GM12892 (cell line): ENCODE measurements around the gene ENPP5.
A peak's percentile ranks its signal among the peaks of the same experiment; 100 is the strongest.
"Not testable (repeated sequence)": the region's sequence is repeated elsewhere in the genome, so short reads cannot be mapped to it uniquely, and the experiment has no call there.

Source experiments
- DNase-seq: peaks from one replicate; pipeline ENCODE4 v3.0.0; 2011; ENCODE audit not compliant: insufficient read length
- FAIRE-seq: peaks from 2 replicates; lab custom pipeline; 2011; peaks lifted over from hg19 to GRCh38; lab: Jason Lieb, UNC
- POLR2A ChIP-seq: IDR thresholded peaks from 2 replicates; pipeline ENCODE4 v1.6.1; 2011; ENCODE audit warnings: low read depth, low read length, control low read depth
- POLR2AphosphoS5 ChIP-seq: IDR thresholded peaks from 2 replicates; pipeline ENCODE4 v1.6.1; 2011; ENCODE audit warnings: low read depth, low read length, control low read depth
- TAF1 ChIP-seq: IDR thresholded peaks from 2 replicates; pipeline ENCODE4 v1.6.1; 2011; ENCODE audit warnings: low read depth, mild to moderate bottlenecking, control low read depth, low read length, borderline replicate concordance

The ENPP5 gene

GRCh38 chr6:46160102-46160501 lies 10.7 kb downstream of the ENPP5 start:
- no peak for FAIRE-seq
- TF ChIP-seq POLR2AphosphoS5 = no peak
- TF ChIP-seq POLR2A = no peak
- no peak for TF ChIP-seq TAF1
- no peak for DNase-seq

GRCh38 chr6:46159229-46159628 lies 11.6 kb downstream of the ENPP5 start:
- no peak for FAIRE-seq
- TF ChIP-seq POLR2AphosphoS5 (no peak), POLR2A (no peak), TAF1 (no peak)
- no peak for DNase-seq

- DNase-seq (no peak), FAIRE-seq (no peak)
- no peak for TF ChIP-seq TAF1
These were observed 14.1 kb downstream of the ENPP5 start for GRCh38 chr6:46156701-46157100.

GRCh38 chr6:46149066-46149465 lies 21.7 kb downstream of the ENPP5 start:
- FAIRE-seq, DNase-seq: not testable (repeated sequence)

- TF ChIP-seq POLR2A (no peak), POLR2AphosphoS5 (no peak), TAF1 (no peak)
- FAIRE-seq = no peak
- DNase-seq = no peak
These were observed 26.5 kb downstream of the ENPP5 start for GRCh38 chr6:46144270-46144669.

GRCh38 chr6:46138281-46138680 lies 32.5 kb downstream of the ENPP5 start:
- no peak for DNase-seq
- no peak for FAIRE-seq
- TF ChIP-seq POLR2A (no peak), TAF1 (no peak), POLR2AphosphoS5 (no peak)

- no peak for DNase-seq
- FAIRE-seq = peak; percentile 46
- TF ChIP-seq TAF1 (no peak), POLR2A (no peak)
These were observed 33.4 kb downstream of the ENPP5 start for GRCh38 chr6:46137387-46137786.

GRCh38 chr6:46136831-46137230 lies 33.9 kb downstream of the ENPP5 start:
- FAIRE-seq (no peak), DNase-seq (no peak)
- TF ChIP-seq TAF1 = no peak
- TF ChIP-seq POLR2AphosphoS5 = no peak
- no peak for TF ChIP-seq POLR2A

GRCh38 chr6:46135176-46135575 lies 35.6 kb downstream of the ENPP5 start:
- DNase-seq = no peak
- FAIRE-seq = no peak
- TF ChIP-seq POLR2A = no peak
- TF ChIP-seq POLR2AphosphoS5 = no peak
- no peak for TF ChIP-seq TAF1

GRCh38 chr6:46134216-46134615 lies 36.6 kb downstream of the ENPP5 start:
- no peak for FAIRE-seq
- DNase-seq = no peak
- TF ChIP-seq POLR2AphosphoS5 (no peak), POLR2A (no peak), TAF1 (no peak)

- FAIRE-seq, DNase-seq: not testable (repeated sequence)
These were observed 39.5 kb downstream of the ENPP5 start for GRCh38 chr6:46131291-46131690.

- DNase-seq (no peak), FAIRE-seq (peak; percentile 81)
- TF ChIP-seq POLR2AphosphoS5 = no peak
- no peak for TF ChIP-seq TAF1
- no peak for TF ChIP-seq POLR2A
These were observed 40.1 kb downstream of the ENPP5 start for GRCh38 chr6:46130666-46131065.
